Peyer's patch (tissue), 4 donors: ENCODE measurements around the gene SVOPL.

Source experiments
- POLR2A ChIP-seq, 2 donors: fragments of 450-650 bp; IDR thresholded peaks; one replicate each; pipeline ENCODE4 v1.5.1; 2017; ENCODE audit warnings: antibody characterized with exemption in 2 of 2, mild to moderate bottlenecking in 2 of 2, moderate library complexity in 2 of 2
- TF ChIP-seq, protein P1 (sequence below), 6 experiments: fragments of 450-650 bp in 4 of 6; fragments of 200-600 bp in 2 of 6; sonication (generic) in 1 of 6; IDR thresholded peaks; one replicate each; pipeline ENCODE4 v1.5.1; 2017 to 2019; ENCODE audit warnings: antibody characterized with exemption in 6 of 6, mild to moderate bottlenecking in 3 of 6, moderate library complexity in 1 of 6

DNA sequence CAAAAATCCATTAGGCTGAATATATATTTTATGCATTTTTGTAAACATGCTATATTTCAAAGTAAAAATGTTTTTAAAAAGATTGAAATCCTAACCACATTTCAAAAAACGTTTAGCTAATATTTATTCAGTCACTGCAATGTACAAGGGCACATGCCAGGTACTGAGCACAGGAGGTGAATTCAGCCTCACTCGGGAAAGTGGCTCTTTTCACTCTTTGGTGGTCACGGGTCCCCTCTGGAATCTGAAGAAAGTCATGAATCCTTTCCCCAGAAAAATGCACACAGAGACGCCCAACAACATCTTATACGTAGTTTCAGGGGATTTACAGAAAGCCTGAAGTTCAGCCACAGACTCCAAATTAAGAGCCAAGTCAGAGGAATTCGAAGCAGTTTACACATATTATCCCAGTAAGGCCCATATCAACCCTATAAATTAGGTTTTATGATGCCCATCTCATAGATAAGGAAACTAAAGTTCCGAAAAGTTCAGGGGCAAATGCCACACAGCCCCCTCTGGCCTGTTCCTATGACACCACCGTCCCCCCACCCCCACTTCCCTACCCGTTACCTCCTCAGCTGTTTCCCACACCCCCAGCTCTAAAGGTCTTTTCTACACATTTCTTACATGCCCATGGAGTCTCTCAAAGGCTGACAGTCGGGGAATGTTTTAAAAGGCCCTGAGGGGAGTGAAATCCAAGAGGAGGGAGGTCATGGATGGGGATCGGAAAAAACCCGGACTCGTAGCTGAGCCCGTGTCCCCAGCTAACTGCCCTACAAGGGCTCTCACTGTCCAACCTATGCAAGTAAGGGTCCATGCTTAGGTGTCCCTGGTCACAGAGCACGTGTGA, 9.6 kb upstream of the SVOPL start:
- TF ChIP-seq POLR2A (IDR thresholded peaks at IDR 0.05), result no peak
- TF ChIP-seq, protein P1, sequence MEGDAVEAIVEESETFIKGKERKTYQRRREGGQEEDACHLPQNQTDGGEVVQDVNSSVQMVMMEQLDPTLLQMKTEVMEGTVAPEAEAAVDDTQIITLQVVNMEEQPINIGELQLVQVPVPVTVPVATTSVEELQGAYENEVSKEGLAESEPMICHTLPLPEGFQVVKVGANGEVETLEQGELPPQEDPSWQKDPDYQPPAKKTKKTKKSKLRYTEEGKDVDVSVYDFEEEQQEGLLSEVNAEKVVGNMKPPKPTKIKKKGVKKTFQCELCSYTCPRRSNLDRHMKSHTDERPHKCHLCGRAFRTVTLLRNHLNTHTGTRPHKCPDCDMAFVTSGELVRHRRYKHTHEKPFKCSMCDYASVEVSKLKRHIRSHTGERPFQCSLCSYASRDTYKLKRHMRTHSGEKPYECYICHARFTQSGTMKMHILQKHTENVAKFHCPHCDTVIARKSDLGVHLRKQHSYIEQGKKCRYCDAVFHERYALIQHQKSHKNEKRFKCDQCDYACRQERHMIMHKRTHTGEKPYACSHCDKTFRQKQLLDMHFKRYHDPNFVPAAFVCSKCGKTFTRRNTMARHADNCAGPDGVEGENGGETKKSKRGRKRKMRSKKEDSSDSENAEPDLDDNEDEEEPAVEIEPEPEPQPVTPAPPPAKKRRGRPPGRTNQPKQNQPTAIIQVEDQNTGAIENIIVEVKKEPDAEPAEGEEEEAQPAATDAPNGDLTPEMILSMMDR (IDR thresholded peaks at IDR 0.05), result no peak
